Gastrocnemius medialis (tissue), 4 donors: Measurements from ENCODE around the gene CREBBP. TPM values are rescaled to one million over a fixed set of nuclear protein-coding genes. Genes with fewer than 3 reads are reported as not detected.

ENCODE experiments used
- ATAC-seq, 2 donors: fragments of 150-250 bp; one replicate each; pipeline ENCODE4 v1.9.1; 2016
- DNase-seq, 2 donors: peaks; one replicate each; pipeline ENCODE4 v3.0.0-alpha.2; 2019
- H3K27ac ChIP-seq, 4 donors: fragments of 200-600 bp; sonication (generic); 1 replicate in 1 of 4; 2 replicates in 3 of 4; pipeline ENCODE4 v1.5.1; 2016 to 2018; ENCODE audit warnings: mild to moderate bottlenecking in 2 of 4, moderate library complexity in 1 of 4
- H3K27me3 ChIP-seq, 3 donors: fragments of 200-600 bp; sonication (generic) in 2 of 3; 1 replicate in 1 of 3; 2 replicates in 2 of 3; pipeline versions ENCODE4 v1.5.1 to v1.6.0; 2016 to 2019; ENCODE audit warnings: mild to moderate bottlenecking in 1 of 3, moderate library complexity in 1 of 3
- H3K36me3 ChIP-seq, 2 donors: fragments of 200-600 bp; sonication (generic) in 1 of 2; one replicate each; pipeline ENCODE4 v1.5.1; 2017 to 2018
- H3K4me1 ChIP-seq, 2 donors: fragments of 200-600 bp; sonication (generic) in 1 of 2; one replicate each; pipeline ENCODE4 v1.5.1; 2016 to 2017; ENCODE audit warnings: mild to moderate bottlenecking in 2 of 2
- H3K4me3 ChIP-seq, 4 donors: fragments of 200-600 bp; sonication (generic) in 3 of 4; 1 replicate in 1 of 4; 2 replicates in 3 of 4; pipeline ENCODE4 v1.5.1; 2016 to 2019; ENCODE audit warnings: mild to moderate bottlenecking in 2 of 4
- H3K9me3 ChIP-seq, 3 donors: fragments of 200-600 bp; sonication (generic) in 2 of 3; 1 replicate in 1 of 3; 2 replicates in 2 of 3; pipeline ENCODE4 v1.5.1; 2016 to 2019
- CTCF ChIP-seq, 5 experiments: fragments of 450-650 bp in 3 of 5; fragments of 200-600 bp in 2 of 5; sonication (generic) in 2 of 5; IDR thresholded peaks in 4 of 5; conservative IDR thresholded peaks in 1 of 5; 1 replicate in 4 of 5; 2 replicates in 1 of 5; pipeline ENCODE4 v1.5.1; 2016 to 2019; ENCODE audit warnings: antibody characterized with exemption in 5 of 5, mild to moderate bottlenecking in 3 of 5, moderate library complexity in 3 of 5
- POLR2A ChIP-seq, 2 donors: fragments of 450-650 bp; IDR thresholded peaks; one replicate each; pipeline ENCODE4 v1.6.1; 2017; ENCODE audit warnings: antibody characterized with exemption in 2 of 2, mild to moderate bottlenecking in 2 of 2, moderate library complexity in 2 of 2
- in situ Hi-C, 4 donors: fragments of 200-750 bp; cut with MboI; loops; one replicate each; pipeline versions ENCODE4 v1.15.0 to v1.8.0; 2017; ENCODE audit warnings: low sequenced_read_pairs in 4 of 4
- intact Hi-C: fragments of 100-400 bp; cut with DNase I; formaldehyde crosslinking; loops from one replicate; pipeline ENCODE4 v1.15.1; 2023; ENCODE audit warnings: low total_unique reads
- total RNA-seq, 4 donors: library from RNA; depleted of rRNA; stranded (reverse); fragments of >200 nt; gene quantifications; one replicate each; pipeline versions ENCODE4 v1.1.0 to v1.2.3, GENCODE V29; 2016

CREBBP gene
- total RNA-seq, 4 donors from 2014 or later, result 39.8 to 61.3 (median 53.5) TPM

DNA sequence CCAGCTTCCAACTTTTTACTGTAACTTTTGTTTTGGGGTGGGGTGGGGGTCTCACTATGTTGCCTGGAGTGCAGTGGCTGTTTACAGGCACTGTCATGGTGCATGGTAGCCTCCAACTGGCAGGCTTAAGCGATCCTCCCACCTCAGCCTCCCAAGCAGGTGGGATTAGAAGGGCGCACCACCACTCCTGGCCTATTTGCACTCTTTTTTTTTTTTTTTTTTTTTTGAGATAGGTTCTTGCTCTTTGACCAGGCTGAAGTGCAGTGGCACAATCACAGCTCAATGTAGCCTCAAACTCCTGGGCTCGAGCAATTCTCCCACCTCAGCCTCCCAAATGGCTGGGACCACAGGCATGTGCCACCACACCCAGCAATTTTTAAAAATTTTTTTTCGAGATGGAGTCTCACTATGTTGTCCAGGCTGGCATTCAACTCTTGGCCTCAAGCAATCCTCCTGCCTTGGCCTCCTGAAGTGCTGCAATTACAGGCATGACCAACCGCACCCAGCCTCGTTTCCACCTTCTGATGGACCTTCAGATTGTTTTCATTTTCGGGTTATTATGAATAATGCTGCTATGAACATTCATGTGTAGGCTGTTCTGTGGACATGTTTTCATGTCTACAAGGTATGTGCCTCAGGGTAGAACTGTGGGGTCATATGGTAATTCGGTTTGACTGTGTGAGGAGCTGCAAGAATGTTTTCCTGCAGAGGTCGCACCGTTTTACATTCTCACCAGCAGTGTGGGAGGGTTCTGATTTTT lies 174.1 kb downstream of the CREBBP start:
- no peak for ATAC-seq
- H3K27ac ChIP-seq, result no peak overlapping the region
- intact Hi-C loops (no loop called here), in situ Hi-C loops (no loop called here)
- no peaks in the 10 kb centered on the region for H3K4me1 ChIP-seq
- no peaks in the 10 kb centered on the region for H3K27me3 ChIP-seq
- no peak overlapping the region for H3K4me3 ChIP-seq
- H3K36me3 ChIP-seq, result no peaks in the 10 kb centered on the region
- no peak for DNase-seq
- TF ChIP-seq POLR2A (IDR thresholded peaks at IDR 0.05) (no peak), CTCF (IDR thresholded peaks at IDR 0.05 in 4 of 5, conservative IDR thresholded peaks at IDR 0.05 in 1 of 5) (no peak)
- no peaks in the 10 kb centered on the region for H3K9me3 ChIP-seq

- H3K4me1 ChIP-seq, result no peaks in the 10 kb centered on the region
- H3K27ac ChIP-seq, result no peak overlapping the region
- in situ Hi-C loops (no loop called here), intact Hi-C loops (no loop called here)
- H3K4me3 ChIP-seq, result no peak overlapping the region
- ATAC-seq, result no peak
- no peaks in the 10 kb centered on the region for H3K27me3 ChIP-seq
- no peak for TF ChIP-seq CTCF (IDR thresholded peaks at IDR 0.05 in 4 of 5, conservative IDR thresholded peaks at IDR 0.05 in 1 of 5)
- no peak for TF ChIP-seq POLR2A (IDR thresholded peaks at IDR 0.05)
- DNase-seq, result no peak
- H3K36me3 ChIP-seq, result no peaks in the 10 kb centered on the region
- no peaks in the 10 kb centered on the region for H3K9me3 ChIP-seq
Measured at GRCh38 chr16:3702082-3702481, 178.4 kb downstream of the CREBBP start.

DNA sequence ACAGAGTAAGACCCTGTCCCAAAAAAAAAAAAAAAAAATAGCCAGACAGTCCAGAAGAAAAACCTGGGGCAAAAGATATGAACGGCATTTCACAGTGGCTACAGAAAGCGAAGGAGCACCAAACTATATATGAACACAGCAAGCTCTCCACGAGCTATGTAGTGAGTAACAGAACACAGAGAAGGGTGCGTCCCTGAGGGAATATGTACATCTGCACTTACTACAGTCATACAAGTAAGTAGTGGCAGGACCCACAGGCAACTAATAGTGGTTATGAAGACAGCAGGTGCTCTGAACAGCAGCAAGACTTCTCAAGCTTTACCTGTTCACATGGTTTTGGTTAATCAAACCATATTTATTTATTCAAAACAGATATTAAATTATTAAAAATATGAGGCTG lies 179.0 kb downstream of the CREBBP start:
- no peak for TF ChIP-seq POLR2A (IDR thresholded peaks at IDR 0.05)
- H3K4me3 ChIP-seq, result no peak overlapping the region
- intact Hi-C loops, result no loop called here
- no peak overlapping the region for H3K27ac ChIP-seq
- no peak for DNase-seq
- H3K9me3 ChIP-seq, result no peaks in the 10 kb centered on the region
- no peaks in the 10 kb centered on the region for H3K36me3 ChIP-seq
- in situ Hi-C loops, result no loop called here
- H3K27me3 ChIP-seq, result no peaks in the 10 kb centered on the region
- no peak for ATAC-seq
- H3K4me1 ChIP-seq, result peaks cover 2 to 3% of the 10 kb centered on the region in 2 donors

- ATAC-seq, result no peak
- no peak for DNase-seq
- Histone ChIP-seq H3K9me3 (no peaks in the 10 kb centered on the region), H3K27me3 (no peaks in the 10 kb centered on the region), H3K27ac (peak overlapping the region; percentile 79 to 92 (median 88)), H3K36me3 (no peaks in the 10 kb centered on the region), H3K4me3 (no peak overlapping the region), H3K4me1 (peaks cover 19 to 20% of the 10 kb centered on the region in 2 donors)
- intact Hi-C loops, result no loop called here
- TF ChIP-seq POLR2A (IDR thresholded peaks at IDR 0.05) (no peak), CTCF (IDR thresholded peaks at IDR 0.05 in 4 of 5, conservative IDR thresholded peaks at IDR 0.05 in 1 of 5) (no peak)
- in situ Hi-C loops, result loop anchor here in 2 of 4 donors (10.0 to 25.0 kb wide), 2 partner anchors 176 to 188 kb away; partner anchors contain the start of gene CREBBP (in 1 of the 2)
Measured at GRCh38 chr16:3698941-3699340, 181.6 kb downstream of the CREBBP start.

DNA sequence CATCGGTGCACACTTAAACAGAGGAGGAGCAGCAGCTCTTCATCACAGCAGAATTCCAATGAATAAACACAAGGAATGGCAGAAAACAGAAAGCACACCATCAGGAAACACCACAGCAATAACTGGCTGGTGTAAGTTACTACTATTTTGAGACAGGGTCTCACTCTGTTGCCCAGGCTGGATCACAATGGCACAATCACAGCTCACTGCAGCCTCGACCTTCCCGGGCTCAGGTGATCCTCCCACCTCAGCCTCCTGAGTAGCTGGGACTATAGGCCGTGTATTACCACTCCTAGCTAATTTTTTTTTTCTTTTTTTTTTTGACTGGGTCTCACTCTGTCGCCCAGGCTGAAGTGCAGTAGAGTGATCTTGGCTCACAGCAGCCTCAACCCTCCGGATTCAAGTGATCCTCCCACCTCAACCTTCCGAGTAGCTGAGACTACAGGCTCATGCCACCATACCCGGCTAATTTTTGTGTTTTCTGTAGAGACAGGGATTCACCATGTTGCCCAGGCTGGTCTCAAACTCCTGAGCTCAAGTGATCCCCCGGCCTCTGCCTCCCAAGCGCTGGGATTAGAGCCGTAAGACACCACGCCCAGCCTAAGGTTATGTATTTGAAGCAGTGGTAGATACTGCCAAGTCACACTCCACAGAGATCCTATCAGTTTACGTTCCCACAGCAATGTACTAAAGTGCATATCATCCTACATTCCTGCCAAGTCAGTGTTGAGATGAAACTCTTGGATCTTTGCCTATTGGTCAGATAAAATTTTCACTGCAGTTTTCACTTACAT lies 183.9 kb downstream of the CREBBP start:
- Histone ChIP-seq H3K9me3 (no peaks in the 10 kb centered on the region), H3K27ac (peak overlapping the region; percentile 79 to 92 (median 88)), H3K27me3 (no peaks in the 10 kb centered on the region), H3K4me1 (peaks cover 19 to 24% of the 10 kb centered on the region in 2 donors), H3K4me3 (peak overlapping the region in 3 of 4 donors; percentile 2 to 32 (median 21)), H3K36me3 (no peaks in the 10 kb centered on the region)
- TF ChIP-seq CTCF (IDR thresholded peaks at IDR 0.05 in 4 of 5, conservative IDR thresholded peaks at IDR 0.05 in 1 of 5), result no peak
- peak; percentile 36 to 65 for TF ChIP-seq POLR2A (IDR thresholded peaks at IDR 0.05)
- ATAC-seq (peak; percentile 95 to 96), DNase-seq (peak; percentile 76 to 84)
- in situ Hi-C loops, result loop anchor here in 2 of 4 donors (10.0 to 25.0 kb wide), 2 partner anchors 178 to 191 kb away; partner anchors contain the start of gene CREBBP (in 1 of the 2)
- intact Hi-C loops, result no loop called here
